Natural killer cell (primary cell): ENCODE data around the gene ESR2. TPM values are rescaled to one million over a fixed set of nuclear protein-coding genes. Genes with fewer than 3 reads are reported as not detected.
A peak's percentile ranks its signal among the peaks of the same experiment; 100 is the strongest.

Experiments
- ATAC-seq, 3 donors: fragments of 150-1000 bp in 2 of 3; fragments of 200-7000 bp in 1 of 3; cut with Tn5 transposase; 1 replicate in 1 of 3; 2 replicates in 2 of 3; pipeline ENCODE4 v1.10.0; 2021; ENCODE audit warnings: mild to moderate bottlenecking in 2 of 3, moderate library complexity in 2 of 3
- DNase-seq, 2 donors: peaks; one replicate each; pipeline versions ENCODE4 v3.0.0 to v3.0.0-alpha.2; 2013 to 2021; ENCODE audit warnings: mixed read lengths in 1 of 2
- H3K27ac ChIP-seq: one replicate; pipeline ENCODE4 v1.5.1; 2013; ENCODE audit warnings: mild to moderate bottlenecking, low read length
- H3K27me3 ChIP-seq: one replicate; pipeline ENCODE4 v1.6.1; 2013; ENCODE audit warnings: low read length; ENCODE audit not compliant: control insufficient read depth, insufficient read depth
- H3K36me3 ChIP-seq: one replicate; pipeline ENCODE4 v1.6.1; 2013; ENCODE audit warnings: low read length; ENCODE audit not compliant: control insufficient read depth, insufficient read depth
- H3K4me1 ChIP-seq: one replicate; pipeline ENCODE4 v1.6.1; 2013; ENCODE audit warnings: low read length; ENCODE audit not compliant: control insufficient read depth, insufficient read depth
- H3K4me3 ChIP-seq: one replicate; pipeline ENCODE4 v1.5.1; 2013; ENCODE audit warnings: low read length
- H3K9me3 ChIP-seq: one replicate; pipeline ENCODE4 v1.6.1; 2013; ENCODE audit warnings: low read length; ENCODE audit not compliant: control insufficient read depth, insufficient read depth
- H3K27ac Mint-ChIP-seq, 2 donors: one replicate each; pipeline ENCODE4 v1.8.0; 2022; ENCODE audit warnings: mild to moderate bottlenecking in 2 of 2, mixed read lengths in 2 of 2, moderate library complexity in 1 of 2
- H3K27me3 Mint-ChIP-seq, 2 donors: one replicate each; pipeline ENCODE4 v1.8.0; 2022; ENCODE audit warnings: low read depth in 2 of 2, mixed read lengths in 2 of 2
- H3K36me3 Mint-ChIP-seq: one replicate; pipeline ENCODE4 v1.8.0; 2022; ENCODE audit warnings: mixed read lengths
- H3K4me1 Mint-ChIP-seq, 2 donors: one replicate each; pipeline ENCODE4 v1.8.0; 2022; ENCODE audit warnings: mixed read lengths in 2 of 2
- H3K4me3 Mint-ChIP-seq: one replicate; pipeline ENCODE4 v1.8.0; 2022; ENCODE audit warnings: mild to moderate bottlenecking, moderate library complexity, mixed read lengths
- H3K9me3 Mint-ChIP-seq, 2 donors: one replicate each; pipeline ENCODE4 v1.8.0; 2022; ENCODE audit warnings: mixed read lengths in 2 of 2
- CTCF ChIP-seq: fragments of 200-600 bp; IDR thresholded peaks from one replicate; pipeline ENCODE4 v1.8.0; 2022; ENCODE audit warnings: antibody characterized with exemption
- WGBS: methylation state at CpG from one replicate; pipeline ENCODE4 v1.1.7; 2013; ENCODE audit warnings: missing lambda C conversion rate; ENCODE audit not compliant: insufficient coverage; 5-methylcytosine and 5-hydroxymethylcytosine counted together
- intact Hi-C: fragments of 100-400 bp; cut with micrococcal nuclease; formaldehyde crosslinking; loops from one replicate; pipeline ENCODE4 v1.14.2; 2022
- total RNA-seq, 4 donors: library from RNA; stranded (reverse); fragments of 120-200 nt in 1 of 4; gene quantifications; one replicate each; pipeline versions ENCODE4 v1.2.3 to v1.2.4, GENCODE V29; 2013 to 2022

ESR2 gene
- total RNA-seq, 3 donors from 2014 or later (not counting 1 experiment from before 2014, with no cell fraction given): 0.53 TPM; not detected in 2

- Histone ChIP-seq H3K27me3 (no peaks in the 10 kb centered on the region), H3K9me3 (no peaks in the 10 kb centered on the region), H3K36me3 (peaks cover 4% of the 10 kb centered on the region), H3K4me3 (no peak overlapping the region), H3K4me1 (peaks cover 4% of the 10 kb centered on the region), H3K27ac (no peak overlapping the region)
- Mint-ChIP-seq H3K27ac (peak overlapping the region in 1 of 2 donors; percentile 25), H3K36me3 (no peaks in the 10 kb centered on the region), H3K27me3 (no peaks in the 10 kb centered on the region), H3K4me1 (peaks cover 22 to 34% of the 10 kb centered on the region in 2 donors), H3K9me3 (no peaks in the 10 kb centered on the region), H3K4me3 (no peak overlapping the region)
- no peak for ATAC-seq
- DNase-seq: no peak
- intact Hi-C loops: no loop called here
- TF ChIP-seq CTCF: no peak
- 95% methylated on average over 7 of the region's 7 CpGs for WGBS
Measured at GRCh38 chr14:64201296-64201695, 92.9 kb downstream of the ESR2 start.

- H3K27ac Mint-ChIP-seq: peak overlapping the region in 1 of 2 donors; percentile 40
- Histone ChIP-seq H3K36me3 (peaks cover 4% of the 10 kb centered on the region), H3K27me3 (no peaks in the 10 kb centered on the region), H3K9me3 (no peaks in the 10 kb centered on the region), H3K4me1 (peaks cover 4% of the 10 kb centered on the region), H3K4me3 (no peak overlapping the region), H3K27ac (no peak overlapping the region)
- no peak for TF ChIP-seq CTCF
- H3K4me3 Mint-ChIP-seq: no peak overlapping the region
- no peaks in the 10 kb centered on the region for H3K27me3 Mint-ChIP-seq
- intact Hi-C loops: no loop called here
- peaks cover 25 to 37% of the 10 kb centered on the region in 2 donors for H3K4me1 Mint-ChIP-seq
- WGBS: 88% methylated on average over 4 of the region's 4 CpGs
- ATAC-seq (no peak), DNase-seq (no peak)
- H3K36me3 Mint-ChIP-seq: no peaks in the 10 kb centered on the region
- no peaks in the 10 kb centered on the region for H3K9me3 Mint-ChIP-seq
Measured at GRCh38 chr14:64200170-64200569, 94.0 kb downstream of the ESR2 start.

- ATAC-seq (no peak), DNase-seq (no peak)
- Histone ChIP-seq H3K36me3 (no peaks in the 10 kb centered on the region), H3K27me3 (no peaks in the 10 kb centered on the region), H3K4me3 (no peak overlapping the region), H3K9me3 (no peaks in the 10 kb centered on the region), H3K27ac (no peak overlapping the region), H3K4me1 (peaks cover 4% of the 10 kb centered on the region)
- Mint-ChIP-seq H3K36me3 (no peaks in the 10 kb centered on the region), H3K4me1 (peaks cover 40 to 41% of the 10 kb centered on the region in 2 donors), H3K27ac (no peak overlapping the region), H3K27me3 (no peaks in the 10 kb centered on the region), H3K9me3 (no peaks in the 10 kb centered on the region), H3K4me3 (no peak overlapping the region)
- intact Hi-C loops: no loop called here
- 89% methylated on average over 3 of the region's 3 CpGs for WGBS
- TF ChIP-seq CTCF: no peak
Measured at GRCh38 chr14:64198486-64198885, 95.7 kb downstream of the ESR2 start.

DNA sequence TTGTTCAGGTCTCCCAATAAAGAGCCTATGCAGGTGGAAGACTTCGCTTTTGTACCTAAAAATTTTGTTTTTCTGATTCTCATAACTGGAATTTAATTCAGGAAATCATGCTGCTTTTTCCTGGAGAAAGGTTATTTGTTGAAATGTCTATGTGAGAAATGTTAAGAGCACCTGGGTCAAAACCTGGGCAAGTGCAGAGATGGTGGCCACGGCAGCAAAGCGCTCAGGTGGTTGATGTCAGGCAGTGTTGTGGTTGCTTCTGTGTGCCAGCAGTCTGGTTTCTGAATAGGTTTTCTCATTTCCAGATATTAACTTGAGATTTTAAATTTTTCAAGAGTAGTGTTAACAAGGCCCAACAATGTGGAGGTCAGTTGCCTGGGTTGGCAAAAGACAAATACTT, 96.2 kb downstream of the ESR2 start:
- no peak overlapping the region for H3K27ac ChIP-seq
- intact Hi-C loops: no loop called here

More for the DNA sequence above, 96.2 kb downstream of the ESR2 start:
- WGBS: 97% methylated on average over 3 of the region's 3 CpGs
- Histone ChIP-seq H3K4me3 (no peak overlapping the region), H3K9me3 (no peaks in the 10 kb centered on the region), H3K36me3 (peaks cover 2% of the 10 kb centered on the region), H3K27me3 (no peaks in the 10 kb centered on the region), H3K4me1 (peaks cover 4% of the 10 kb centered on the region)
- Mint-ChIP-seq H3K9me3 (no peaks in the 10 kb centered on the region), H3K36me3 (no peaks in the 10 kb centered on the region), H3K4me1 (peaks cover 40 to 41% of the 10 kb centered on the region in 2 donors), H3K27ac (peak overlapping the region; percentile 68 to 82), H3K4me3 (no peak overlapping the region), H3K27me3 (no peaks in the 10 kb centered on the region)
- DNase-seq (no peak), ATAC-seq (no peak)
- no peak for TF ChIP-seq CTCF
